Astrocyte (in vitro differentiated cells and primary cell): ENCODE measurements around the gene OPA3. TPM values are rescaled to one million over a fixed set of nuclear protein-coding genes. Genes with fewer than 3 reads are reported as not detected.
A peak's percentile ranks its signal among the peaks of the same experiment; 100 is the strongest.

Experiments used
- DNase-seq: peaks from one replicate; pipeline ENCODE4 v3.0.0-alpha.2; 2010; ENCODE audit warnings: low read depth
- FAIRE-seq: peaks from 2 replicates; lab custom pipeline; 2011; peaks lifted over from hg19 to GRCh38; lab: Jason Lieb, UNC
- H2AFZ ChIP-seq: 2 replicates; pipeline ENCODE4 v1.6.0; 2012; ENCODE audit warnings: low read depth, low read length, inconsistent platforms
- H3K27ac ChIP-seq: 2 replicates; pipeline ENCODE4 v1.5.1; 2011; ENCODE audit warnings: low read depth, low read length, inconsistent platforms
- H3K27me3 ChIP-seq: 2 replicates; pipeline ENCODE4 v1.6.0; 2011; ENCODE audit warnings: low read length, inconsistent platforms; ENCODE audit not compliant: insufficient read depth
- H3K36me3 ChIP-seq: 2 replicates; pipeline ENCODE4 v1.5.1; 2011; ENCODE audit warnings: low read length, inconsistent platforms; ENCODE audit not compliant: insufficient read depth
- H3K4me1 ChIP-seq: 2 replicates; pipeline ENCODE4 v1.5.1; 2011; ENCODE audit warnings: low read length, inconsistent platforms; ENCODE audit not compliant: insufficient read depth
- H3K4me2 ChIP-seq: 2 replicates; pipeline ENCODE4 v1.6.0; 2012; ENCODE audit warnings: low read length, inconsistent platforms
- H3K4me3 ChIP-seq: 2 replicates; pipeline ENCODE4 v1.5.1; 2011; ENCODE audit warnings: low read depth, mild to moderate bottlenecking, low read length, inconsistent platforms; ENCODE audit not compliant: insufficient read depth
- H3K79me2 ChIP-seq: 2 replicates; pipeline ENCODE4 v1.6.0; 2012; ENCODE audit warnings: mild to moderate bottlenecking, low read length, inconsistent platforms; ENCODE audit not compliant: insufficient read depth
- H3K9ac ChIP-seq: 2 replicates; pipeline ENCODE4 v1.6.0; 2012; ENCODE audit warnings: mild to moderate bottlenecking, low read length, inconsistent platforms
- H3K9me3 ChIP-seq: 2 replicates; pipeline ENCODE4 v1.5.1; 2012; ENCODE audit warnings: low read depth, mild to moderate bottlenecking, low read length, inconsistent platforms; ENCODE audit not compliant: insufficient read depth
- H4K20me1 ChIP-seq: 2 replicates; pipeline ENCODE4 v1.6.0; 2012; ENCODE audit warnings: low read length, inconsistent platforms; ENCODE audit not compliant: insufficient read depth
- H3K27ac Mint-ChIP-seq: one replicate; pipeline ENCODE4 v1.8.0; 2021; ENCODE audit warnings: mild to moderate bottlenecking, mixed read lengths; ENCODE audit not compliant: unreplicated experiment
- H3K27me3 Mint-ChIP-seq: one replicate; pipeline ENCODE4 v1.8.0; 2021; ENCODE audit warnings: low read depth, mixed read lengths; ENCODE audit not compliant: unreplicated experiment
- H3K36me3 Mint-ChIP-seq: one replicate; pipeline ENCODE4 v1.8.0; 2021; ENCODE audit warnings: low read depth, mixed read lengths; ENCODE audit not compliant: unreplicated experiment
- H3K4me1 Mint-ChIP-seq: one replicate; pipeline ENCODE4 v1.8.0; 2021; ENCODE audit warnings: low read depth, mixed read lengths; ENCODE audit not compliant: unreplicated experiment
- H3K4me3 Mint-ChIP-seq: one replicate; pipeline ENCODE4 v1.8.0; 2021; ENCODE audit warnings: mild to moderate bottlenecking, moderate library complexity, mixed read lengths; ENCODE audit not compliant: unreplicated experiment
- H3K9me3 Mint-ChIP-seq: one replicate; pipeline ENCODE4 v1.8.0; 2021; ENCODE audit warnings: mild to moderate bottlenecking, mixed read lengths; ENCODE audit not compliant: unreplicated experiment
- EZH2 ChIP-seq: IDR thresholded peaks from 2 replicates; pipeline ENCODE4 v1.6.1; 2012; ENCODE audit warnings: mild to moderate bottlenecking, low read length, inconsistent platforms; ENCODE audit not compliant: insufficient read depth
- total RNA-seq: library from RNA; stranded (reverse); gene quantifications from 2 replicates; pipeline ENCODE4 v1.2.1, GENCODE V29; 2021
- TF ChIP-seq, protein P1 (sequence below): IDR thresholded peaks from 2 replicates; pipeline ENCODE4 v1.5.1; 2011; ENCODE audit warnings: low read depth, mild to moderate bottlenecking, inconsistent platforms, low read length, moderate library complexity; ENCODE audit not compliant: insufficient read depth

Gene OPA3
- total RNA-seq, 1 donor from 2014 or later, result 12.8 TPM

GRCh38 chr19:45507872-45508416, 76.7 kb downstream of the OPA3 start:
- Histone ChIP-seq H4K20me1 (peaks cover 38% of the 10 kb centered on the region), H3K36me3 (peaks cover 9% of the 10 kb centered on the region), H3K4me2 (peak overlapping the region; percentile 100), H2AFZ (no peak overlapping the region), H3K4me3 (peak overlapping the region; percentile 99), H3K79me2 (peaks cover 60% of the 10 kb centered on the region), H3K27me3 (no peaks in the 10 kb centered on the region), H3K4me1 (peaks cover 23% of the 10 kb centered on the region), H3K9ac (peak overlapping the region; percentile 92), H3K27ac (peak overlapping the region; percentile 87), H3K9me3 (no peaks in the 10 kb centered on the region)
- peaks cover 9% of the 10 kb centered on the region for H3K4me1 Mint-ChIP-seq
- H3K9me3 Mint-ChIP-seq, result no peaks in the 10 kb centered on the region
- no peak for DNase-seq
- H3K27me3 Mint-ChIP-seq, result no peaks in the 10 kb centered on the region
- no peak for FAIRE-seq
- peaks cover 7% of the 10 kb centered on the region for H3K36me3 Mint-ChIP-seq
- peak overlapping the region; percentile 98 for H3K4me3 Mint-ChIP-seq
- H3K27ac Mint-ChIP-seq, result peak overlapping the region; percentile 80
- TF ChIP-seq, protein P1, sequence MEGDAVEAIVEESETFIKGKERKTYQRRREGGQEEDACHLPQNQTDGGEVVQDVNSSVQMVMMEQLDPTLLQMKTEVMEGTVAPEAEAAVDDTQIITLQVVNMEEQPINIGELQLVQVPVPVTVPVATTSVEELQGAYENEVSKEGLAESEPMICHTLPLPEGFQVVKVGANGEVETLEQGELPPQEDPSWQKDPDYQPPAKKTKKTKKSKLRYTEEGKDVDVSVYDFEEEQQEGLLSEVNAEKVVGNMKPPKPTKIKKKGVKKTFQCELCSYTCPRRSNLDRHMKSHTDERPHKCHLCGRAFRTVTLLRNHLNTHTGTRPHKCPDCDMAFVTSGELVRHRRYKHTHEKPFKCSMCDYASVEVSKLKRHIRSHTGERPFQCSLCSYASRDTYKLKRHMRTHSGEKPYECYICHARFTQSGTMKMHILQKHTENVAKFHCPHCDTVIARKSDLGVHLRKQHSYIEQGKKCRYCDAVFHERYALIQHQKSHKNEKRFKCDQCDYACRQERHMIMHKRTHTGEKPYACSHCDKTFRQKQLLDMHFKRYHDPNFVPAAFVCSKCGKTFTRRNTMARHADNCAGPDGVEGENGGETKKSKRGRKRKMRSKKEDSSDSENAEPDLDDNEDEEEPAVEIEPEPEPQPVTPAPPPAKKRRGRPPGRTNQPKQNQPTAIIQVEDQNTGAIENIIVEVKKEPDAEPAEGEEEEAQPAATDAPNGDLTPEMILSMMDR, result no peak
- no peak for TF ChIP-seq EZH2

DNA sequence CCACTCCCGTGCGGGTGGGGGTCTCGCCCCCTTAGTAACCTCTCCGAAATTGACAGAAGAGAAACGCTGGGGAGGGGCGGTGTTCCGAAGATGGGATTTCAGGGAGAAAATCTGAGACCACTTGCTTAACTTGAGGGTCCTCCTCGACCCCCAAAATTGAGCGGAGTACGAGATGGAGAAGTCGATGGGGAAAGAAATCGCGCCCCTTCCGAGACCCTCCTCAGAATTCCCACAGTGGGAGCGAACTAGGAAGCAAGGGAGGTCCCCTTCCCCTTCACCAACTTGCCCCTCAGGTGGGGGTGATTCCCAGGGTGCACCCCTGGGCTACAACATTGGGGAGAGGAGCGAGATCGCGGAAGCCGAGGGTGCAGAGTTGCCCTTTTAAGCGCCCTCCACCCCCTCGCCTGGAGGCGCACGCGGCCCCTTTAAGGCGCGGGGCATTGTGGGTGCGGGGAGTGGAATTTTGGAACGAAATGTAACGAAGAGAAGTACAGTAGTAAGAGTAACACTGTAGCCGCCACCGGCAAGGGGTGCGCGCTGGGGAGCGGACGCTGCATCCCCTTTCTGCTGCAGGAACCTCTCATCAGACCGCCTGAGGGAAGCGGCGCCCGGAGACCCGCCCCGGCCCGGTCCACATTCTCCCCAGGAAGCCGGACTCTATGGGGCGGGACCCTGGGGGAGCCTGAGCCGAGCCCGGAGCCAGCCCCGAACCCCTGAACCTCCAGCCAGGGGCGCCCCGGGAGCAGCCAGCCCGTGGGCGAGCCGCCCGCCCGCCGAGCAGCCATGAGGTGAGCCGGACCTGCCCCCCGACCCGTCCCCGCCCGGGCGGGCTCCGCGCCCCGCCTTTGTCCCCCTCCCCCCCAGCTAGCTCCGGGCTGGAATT, 77.4 kb downstream of the OPA3 start, which contains the start of gene VASP:
Gene VASP (plus strand): TSS at position 491 of the 883 bp plus-strand sequence. CDS start 293 bp downstream, at position 784.
- Histone ChIP-seq H3K9ac (peak within 1 kb of the TSS; percentile 92), H3K79me2 (peaks cover 54% of the 10 kb centered on the region), H3K4me3 (peak within 1 kb of the TSS; percentile 99), H2AFZ (peak within 1 kb of the TSS; percentile 91), H3K9me3 (no peaks in the 10 kb centered on the region), H3K4me1 (peaks cover 23% of the 10 kb centered on the region), H3K4me2 (peak within 1 kb of the TSS; percentile 100), H3K27me3 (no peaks in the 10 kb centered on the region), H3K36me3 (peaks cover 8% of the 10 kb centered on the region), H3K27ac (peak within 1 kb of the TSS; percentile 87), H4K20me1 (peaks cover 32% of the 10 kb centered on the region)
- peak within 1 kb of the TSS; percentile 91 for H3K27ac Mint-ChIP-seq
- H3K4me1 Mint-ChIP-seq, result peaks cover 6% of the 10 kb centered on the region
- DNase-seq (peak; percentile 72), FAIRE-seq (no peak)
- no peak for TF ChIP-seq EZH2
- TF ChIP-seq, protein P1, result no peak
- H3K36me3 Mint-ChIP-seq, result peaks cover 6% of the 10 kb centered on the region
- peak within 1 kb of the TSS; percentile 98 for H3K4me3 Mint-ChIP-seq
- H3K27me3 Mint-ChIP-seq, result no peaks in the 10 kb centered on the region
- no peaks in the 10 kb centered on the region for H3K9me3 Mint-ChIP-seq
